ENCODE data around the gene HDDC3.

- TF ChIP-seq, protein P1, sequence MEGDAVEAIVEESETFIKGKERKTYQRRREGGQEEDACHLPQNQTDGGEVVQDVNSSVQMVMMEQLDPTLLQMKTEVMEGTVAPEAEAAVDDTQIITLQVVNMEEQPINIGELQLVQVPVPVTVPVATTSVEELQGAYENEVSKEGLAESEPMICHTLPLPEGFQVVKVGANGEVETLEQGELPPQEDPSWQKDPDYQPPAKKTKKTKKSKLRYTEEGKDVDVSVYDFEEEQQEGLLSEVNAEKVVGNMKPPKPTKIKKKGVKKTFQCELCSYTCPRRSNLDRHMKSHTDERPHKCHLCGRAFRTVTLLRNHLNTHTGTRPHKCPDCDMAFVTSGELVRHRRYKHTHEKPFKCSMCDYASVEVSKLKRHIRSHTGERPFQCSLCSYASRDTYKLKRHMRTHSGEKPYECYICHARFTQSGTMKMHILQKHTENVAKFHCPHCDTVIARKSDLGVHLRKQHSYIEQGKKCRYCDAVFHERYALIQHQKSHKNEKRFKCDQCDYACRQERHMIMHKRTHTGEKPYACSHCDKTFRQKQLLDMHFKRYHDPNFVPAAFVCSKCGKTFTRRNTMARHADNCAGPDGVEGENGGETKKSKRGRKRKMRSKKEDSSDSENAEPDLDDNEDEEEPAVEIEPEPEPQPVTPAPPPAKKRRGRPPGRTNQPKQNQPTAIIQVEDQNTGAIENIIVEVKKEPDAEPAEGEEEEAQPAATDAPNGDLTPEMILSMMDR (IDR thresholded peaks at IDR 0.05) = no peak
- TF ChIP-seq POLR2A (IDR thresholded peaks at IDR 0.05) = no peak
Measured at GRCh38 chr15:90924375-90924774, 8.0 kb downstream of the HDDC3 start.

All from lower leg skin (tissue), 3 donors.